Large intestine (tissue), 3 donors: ENCODE data around the gene DYNC1I1. TPM values are rescaled to one million over a fixed set of nuclear protein-coding genes. Genes with fewer than 3 reads are reported as not detected.
A peak's percentile ranks its signal among the peaks of the same experiment; 100 is the strongest.

Experiments
- DNase-seq, 2 donors: peaks; one replicate each; pipeline versions ENCODE4 v3.0.0 to v3.0.0-alpha.2; 2013
- H3K27ac ChIP-seq: one replicate; pipeline ENCODE4 v1.5.1; 2013; ENCODE audit warnings: low read length
- H3K27me3 ChIP-seq: 2 replicates; pipeline ENCODE4 v1.6.1; 2013; ENCODE audit warnings: low read length; ENCODE audit not compliant: control insufficient read depth, insufficient read depth
- H3K36me3 ChIP-seq: 2 replicates; pipeline ENCODE4 v1.6.1; 2013; ENCODE audit warnings: low read length; ENCODE audit not compliant: control insufficient read depth, insufficient read depth
- H3K4me1 ChIP-seq: one replicate; pipeline ENCODE4 v1.6.1; 2013; ENCODE audit warnings: low read length; ENCODE audit not compliant: control insufficient read depth, insufficient read depth
- H3K4me3 ChIP-seq: one replicate; pipeline ENCODE4 v1.5.1; 2013; ENCODE audit warnings: low read length
- H3K9me3 ChIP-seq: one replicate; pipeline ENCODE4 v1.6.1; 2013; ENCODE audit warnings: mild to moderate bottlenecking, low read depth, low read length, moderate library complexity; ENCODE audit not compliant: control insufficient read depth
- WGBS: methylation state at CpG from one replicate; pipeline ENCODE4 v1.1.5; 2013; ENCODE audit warnings: low lambda C conversion rate; ENCODE audit not compliant: insufficient coverage; 5-methylcytosine and 5-hydroxymethylcytosine counted together
- polyA plus RNA-seq: library from polyadenylated mRNA; unstranded; fragments of 120-200 nt; gene quantifications from one replicate; pipeline ENCODE4 v1.2.1, GENCODE V29; 2013

Gene DYNC1I1
- polyA plus RNA-seq, 1 donor: 1.2 TPM

DNA sequence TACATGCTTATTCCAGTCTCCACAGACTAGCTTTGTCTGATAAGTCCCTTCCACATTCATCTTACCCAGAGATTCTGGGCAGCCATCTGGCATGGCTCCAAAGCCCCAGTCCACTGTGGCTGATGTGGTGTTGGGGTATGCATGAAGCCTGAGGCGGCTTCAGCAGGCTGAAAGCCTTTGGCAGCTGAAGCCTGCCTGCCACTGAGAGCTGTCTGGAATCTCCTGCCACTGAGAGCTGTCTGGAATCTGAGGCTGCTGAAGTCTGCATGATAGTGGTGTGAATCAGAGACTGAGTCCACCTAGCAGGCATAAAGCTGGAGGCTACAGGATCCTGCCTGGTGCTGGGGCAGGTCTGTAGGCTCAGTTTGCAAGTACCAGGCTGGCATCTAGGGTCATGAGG, 87.1 kb downstream of the DYNC1I1 start:
- H3K36me3 ChIP-seq: no peaks in the 10 kb centered on the region
- no peak overlapping the region for H3K4me3 ChIP-seq
- no peaks in the 10 kb centered on the region for H3K4me1 ChIP-seq
- DNase-seq: no peak
- H3K27ac ChIP-seq: no peak overlapping the region
- no peaks in the 10 kb centered on the region for H3K9me3 ChIP-seq
- WGBS: no CpG with 5 or more reads among the region's 1 CpG
- no peaks in the 10 kb centered on the region for H3K27me3 ChIP-seq

GRCh38 chr7:95861041-95861440, 88.7 kb downstream of the DYNC1I1 start:
- H3K9me3 ChIP-seq: no peaks in the 10 kb centered on the region
- H3K27ac ChIP-seq: no peak overlapping the region
- no peaks in the 10 kb centered on the region for H3K36me3 ChIP-seq
- no peak overlapping the region for H3K4me3 ChIP-seq
- no peak for DNase-seq
- H3K27me3 ChIP-seq: no peaks in the 10 kb centered on the region
- no peaks in the 10 kb centered on the region for H3K4me1 ChIP-seq
- no CpG with 5 or more reads among the region's 2 CpGs for WGBS

DNA sequence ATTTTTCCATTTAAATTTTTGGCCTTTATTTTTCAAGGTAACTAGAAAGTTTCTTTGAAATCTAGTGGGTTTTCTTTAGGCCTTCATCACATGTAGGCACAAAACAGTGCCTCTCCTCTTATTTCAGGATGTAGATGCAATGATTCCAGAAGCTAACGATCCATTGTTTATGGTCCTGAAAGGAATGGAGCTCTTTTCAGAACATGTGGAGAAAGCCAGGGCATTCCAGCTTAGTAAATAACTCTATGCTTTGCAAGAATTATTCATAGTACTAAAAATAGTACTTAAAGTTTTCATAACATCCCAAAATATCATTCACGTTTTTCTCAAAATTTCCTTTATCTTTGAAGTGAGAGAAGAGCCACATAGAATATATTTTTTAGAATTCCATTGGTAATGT, 91.3 kb downstream of the DYNC1I1 start:
- Histone ChIP-seq H3K9me3 (no peaks in the 10 kb centered on the region), H3K27me3 (no peaks in the 10 kb centered on the region), H3K36me3 (no peaks in the 10 kb centered on the region), H3K27ac (no peak overlapping the region), H3K4me1 (no peaks in the 10 kb centered on the region), H3K4me3 (no peak overlapping the region)
- no peak for DNase-seq
- WGBS: 75% methylated on average over 1 of the region's 2 CpGs

DNA sequence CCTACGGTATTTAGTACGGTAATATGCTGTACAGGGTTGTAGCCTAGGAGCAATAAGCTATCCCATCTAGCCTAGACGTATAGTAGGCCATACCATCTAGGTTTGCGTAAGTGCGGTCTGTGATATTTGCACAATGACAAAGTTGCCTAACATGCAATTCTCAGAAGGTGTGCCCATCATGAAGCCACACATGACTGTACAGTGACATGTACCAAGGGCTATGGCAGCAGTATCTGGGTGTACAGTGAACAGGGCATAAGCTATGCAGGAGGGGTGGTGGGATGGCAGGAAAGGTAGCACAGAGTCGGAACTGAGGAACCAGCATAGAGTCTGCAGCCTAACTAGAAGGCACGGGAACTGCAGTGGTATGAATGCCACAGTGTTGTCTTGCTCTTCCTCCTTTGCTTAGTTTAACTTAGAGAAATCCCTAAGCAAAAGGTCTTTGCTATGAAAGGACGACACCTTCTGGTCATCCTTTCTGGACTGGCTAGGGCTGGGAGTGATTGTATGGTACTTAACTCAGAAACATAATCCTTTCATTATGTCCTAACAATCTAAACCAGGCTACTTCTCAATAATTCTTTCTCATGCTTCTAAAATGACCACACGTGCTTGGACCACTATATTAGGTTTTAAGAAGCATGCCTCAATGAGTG, 93.5 kb downstream of the DYNC1I1 start:
- Histone ChIP-seq H3K4me3 (no peak overlapping the region), H3K4me1 (no peaks in the 10 kb centered on the region), H3K27me3 (no peaks in the 10 kb centered on the region), H3K36me3 (no peaks in the 10 kb centered on the region), H3K9me3 (no peaks in the 10 kb centered on the region), H3K27ac (no peak overlapping the region)
- WGBS: no CpG with 5 or more reads among the region's 9 CpGs
- DNase-seq: no peak

DNA sequence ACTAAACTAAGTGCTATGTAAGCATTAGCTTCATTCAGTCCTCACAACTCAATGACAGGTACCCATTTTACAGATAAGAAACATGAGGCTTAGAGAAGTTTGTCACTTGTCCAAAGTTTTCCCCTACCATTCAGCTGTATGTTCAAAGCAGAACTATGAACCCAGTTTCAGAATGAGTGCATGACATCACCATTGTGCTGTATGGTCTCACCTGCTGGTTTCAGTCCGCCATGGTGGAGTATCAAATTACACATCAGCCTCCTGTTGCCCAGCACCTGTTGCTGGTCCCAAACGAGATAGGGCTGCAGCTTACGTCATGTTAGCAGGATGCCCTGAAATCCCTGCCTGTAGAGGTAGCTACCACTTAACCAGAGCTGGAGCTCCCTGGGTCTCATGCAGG, 95.0 kb downstream of the DYNC1I1 start:
- no CpG with 5 or more reads among the region's 3 CpGs for WGBS
- Histone ChIP-seq H3K27me3 (no peaks in the 10 kb centered on the region), H3K9me3 (no peaks in the 10 kb centered on the region), H3K4me3 (no peak overlapping the region), H3K36me3 (no peaks in the 10 kb centered on the region), H3K4me1 (no peaks in the 10 kb centered on the region), H3K27ac (no peak overlapping the region)
- no peak for DNase-seq

DNA sequence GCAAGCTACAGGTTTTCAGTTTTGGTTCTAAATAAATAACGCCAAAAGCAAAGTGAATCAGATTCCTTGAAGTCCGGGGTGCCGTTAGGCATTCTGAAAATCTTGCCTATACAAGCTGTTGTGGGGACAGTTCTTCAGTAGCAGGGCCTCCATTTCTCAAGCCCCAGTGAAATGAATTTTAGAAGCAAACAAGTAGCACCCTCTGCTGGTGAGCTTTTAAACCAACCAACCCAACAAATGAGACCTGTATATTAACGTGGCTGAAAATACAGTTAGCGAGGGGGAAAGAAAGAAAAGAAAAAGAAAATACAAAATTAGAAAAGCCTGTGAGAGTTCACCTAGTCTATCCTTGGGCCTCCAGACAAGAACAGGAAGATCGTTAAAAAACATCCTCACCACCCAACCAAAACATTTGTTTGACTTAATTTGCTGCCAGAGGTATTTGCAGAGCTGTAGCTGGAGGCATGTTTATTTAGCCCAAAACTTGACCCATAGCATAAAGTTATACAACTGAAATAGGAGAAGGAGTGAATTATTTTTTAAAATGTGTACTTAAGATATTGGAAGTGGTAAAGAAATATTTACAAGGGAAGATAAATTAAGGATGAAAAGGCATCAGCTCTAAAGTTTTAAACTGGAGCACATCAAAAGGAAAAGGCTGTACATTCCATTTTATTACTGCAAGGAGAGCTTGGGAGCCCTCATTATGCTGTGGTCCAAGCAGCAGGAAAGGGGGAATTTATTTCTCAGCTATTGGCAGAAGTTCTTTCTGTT, 98.9 kb downstream of the DYNC1I1 start:
- peak; percentile 8 to 17 for DNase-seq
- no peaks in the 10 kb centered on the region for H3K4me1 ChIP-seq
- no peaks in the 10 kb centered on the region for H3K9me3 ChIP-seq
- H3K36me3 ChIP-seq: no peaks in the 10 kb centered on the region
- H3K27ac ChIP-seq: no peak overlapping the region
- WGBS: 30% methylated on average over 3 of the region's 6 CpGs
- no peaks in the 10 kb centered on the region for H3K27me3 ChIP-seq
- no peak overlapping the region for H3K4me3 ChIP-seq

- Histone ChIP-seq H3K27me3 (no peaks in the 10 kb centered on the region), H3K36me3 (no peaks in the 10 kb centered on the region), H3K4me3 (no peak overlapping the region), H3K9me3 (no peaks in the 10 kb centered on the region), H3K4me1 (no peaks in the 10 kb centered on the region), H3K27ac (no peak overlapping the region)
- no peak for DNase-seq
- no CpG with 5 or more reads among the region's 9 CpGs for WGBS
Observed at GRCh38 chr7:95871896-95872295, 99.5 kb downstream of the DYNC1I1 start.

DNA sequence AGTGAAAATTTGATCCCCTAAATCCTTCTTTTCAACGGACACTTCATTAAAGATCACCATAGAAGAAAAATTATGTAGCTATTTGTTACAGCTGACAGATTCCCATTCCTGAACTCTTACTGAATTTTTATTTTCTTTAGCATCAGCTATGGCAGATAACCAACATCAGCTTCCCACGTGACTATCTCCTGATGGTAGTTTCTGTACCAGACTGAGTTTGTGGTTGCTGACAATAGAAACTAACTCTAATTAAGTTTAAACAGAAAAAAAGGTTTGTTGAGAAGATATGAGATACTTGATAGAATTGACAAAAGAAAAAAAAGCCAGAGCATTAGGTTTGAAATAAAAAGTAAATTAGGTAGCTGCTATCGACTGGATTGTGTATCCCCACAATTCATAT, 101.8 kb downstream of the DYNC1I1 start:
- Histone ChIP-seq H3K27ac (no peak overlapping the region), H3K36me3 (no peaks in the 10 kb centered on the region), H3K4me1 (no peaks in the 10 kb centered on the region), H3K9me3 (no peaks in the 10 kb centered on the region), H3K4me3 (no peak overlapping the region), H3K27me3 (no peaks in the 10 kb centered on the region)
- 100% methylated on average over 1 of the region's 3 CpGs for WGBS
- DNase-seq: no peak

- Histone ChIP-seq H3K4me1 (no peaks in the 10 kb centered on the region), H3K9me3 (no peaks in the 10 kb centered on the region), H3K27ac (no peak overlapping the region), H3K27me3 (no peaks in the 10 kb centered on the region), H3K4me3 (no peak overlapping the region), H3K36me3 (no peaks in the 10 kb centered on the region)
- no peak for DNase-seq
- WGBS: 100% methylated on average over 1 of the region's 4 CpGs
Observed at GRCh38 chr7:95874541-95875265, 102.3 kb downstream of the DYNC1I1 start.

- no peak for DNase-seq
- Histone ChIP-seq H3K4me3 (no peak overlapping the region), H3K9me3 (no peaks in the 10 kb centered on the region), H3K27ac (no peak overlapping the region), H3K36me3 (no peaks in the 10 kb centered on the region), H3K27me3 (no peaks in the 10 kb centered on the region), H3K4me1 (no peaks in the 10 kb centered on the region)
Observed at GRCh38 chr7:95875519-95875918, 103.2 kb downstream of the DYNC1I1 start.
